Ectodermal cell (in vitro differentiated cells): ENCODE measurements around the gene TMEM150B.
A peak's percentile ranks its signal among the peaks of the same experiment; 100 is the strongest.
"Not testable (repeated sequence)": the region's sequence is repeated elsewhere in the genome, so short reads cannot be mapped to it uniquely, and the experiment has no call there.

ENCODE experiments used
- H3K27ac ChIP-seq: 2 replicates; pipeline ENCODE4 v1.7.0; 2013; ENCODE audit warnings: mild to moderate bottlenecking, low read depth, low read length; ENCODE audit not compliant: insufficient read depth, poor library complexity, severe bottlenecking
- H3K27me3 ChIP-seq: 2 replicates; pipeline ENCODE4 v1.7.0; 2013; ENCODE audit warnings: mild to moderate bottlenecking, low read length; ENCODE audit not compliant: insufficient read depth, control insufficient read depth, poor library complexity, severe bottlenecking
- H3K36me3 ChIP-seq: one replicate; pipeline ENCODE4 v1.7.0; 2013; ENCODE audit warnings: low read length; ENCODE audit not compliant: control insufficient read depth, insufficient read depth
- H3K4me1 ChIP-seq: one replicate; pipeline ENCODE4 v1.7.0; 2013; ENCODE audit warnings: low read length; ENCODE audit not compliant: control insufficient read depth, insufficient read depth
- H3K4me3 ChIP-seq: 2 replicates; pipeline ENCODE4 v1.7.0; 2013; ENCODE audit warnings: low read depth, low read length, control low read depth; ENCODE audit not compliant: insufficient read depth
- H3K9me3 ChIP-seq: 2 replicates; pipeline ENCODE4 v1.7.0; 2013; ENCODE audit warnings: mild to moderate bottlenecking, low read length, moderate library complexity; ENCODE audit not compliant: control insufficient read depth
- WGBS, 2 experiments: methylation state at CpG; one replicate each; pipeline ENCODE4 v1.1.7; 2013; ENCODE audit warnings: missing lambda C conversion rate in 2 of 2; 5-methylcytosine and 5-hydroxymethylcytosine counted together

TMEM150B gene

GRCh38 chr19:55336101-55336500 lies 11.0 kb upstream of the TMEM150B start:
- no peak overlapping the region for H3K4me3 ChIP-seq
- no peak overlapping the region for H3K27ac ChIP-seq
- no peaks in the 10 kb centered on the region for H3K4me1 ChIP-seq
- H3K9me3 ChIP-seq = no peaks in the 10 kb centered on the region
- H3K36me3 ChIP-seq = no peaks in the 10 kb centered on the region
- H3K27me3 ChIP-seq = no peaks in the 10 kb centered on the region
- 92 to 96% methylated on average over 7 of the region's 7 CpGs for WGBS, 2 experiments

DNA sequence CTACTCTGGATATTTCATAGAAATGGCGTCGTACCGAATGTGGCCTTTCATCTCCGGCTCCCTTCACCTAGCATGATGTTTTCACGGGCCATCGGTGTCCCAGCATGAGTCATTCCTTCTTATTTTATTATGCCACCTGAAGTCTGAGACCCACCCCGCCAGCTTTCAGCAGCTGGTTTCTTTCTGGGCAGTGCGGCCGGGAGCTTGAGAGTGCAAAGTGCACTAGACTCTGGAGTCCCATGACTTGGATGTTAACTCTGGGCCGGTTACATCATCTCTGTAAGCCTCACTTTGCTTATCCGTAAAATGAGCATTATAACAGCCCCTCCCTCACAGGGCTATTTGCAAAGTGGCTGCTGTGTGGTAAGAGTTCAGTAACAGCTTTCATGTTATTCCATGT lies 8.7 kb upstream of the TMEM150B start:
- WGBS, 2 experiments = 89 to 90% methylated on average over 10 to 11 of the region's 11 CpGs
- H3K36me3 ChIP-seq = no peaks in the 10 kb centered on the region
- no peaks in the 10 kb centered on the region for H3K9me3 ChIP-seq
- no peak overlapping the region for H3K27ac ChIP-seq
- no peak overlapping the region for H3K4me3 ChIP-seq
- no peaks in the 10 kb centered on the region for H3K27me3 ChIP-seq
- no peaks in the 10 kb centered on the region for H3K4me1 ChIP-seq

GRCh38 chr19:55329791-55330190 lies 4.7 kb upstream of the TMEM150B start:
- not testable (repeated sequence) for H3K4me3 ChIP-seq, H3K27me3 ChIP-seq, H3K36me3 ChIP-seq, H3K4me1 ChIP-seq, H3K9me3 ChIP-seq, H3K27ac ChIP-seq
- 92 to 93% methylated on average over 5 to 6 of the region's 6 CpGs for WGBS, 2 experiments

DNA sequence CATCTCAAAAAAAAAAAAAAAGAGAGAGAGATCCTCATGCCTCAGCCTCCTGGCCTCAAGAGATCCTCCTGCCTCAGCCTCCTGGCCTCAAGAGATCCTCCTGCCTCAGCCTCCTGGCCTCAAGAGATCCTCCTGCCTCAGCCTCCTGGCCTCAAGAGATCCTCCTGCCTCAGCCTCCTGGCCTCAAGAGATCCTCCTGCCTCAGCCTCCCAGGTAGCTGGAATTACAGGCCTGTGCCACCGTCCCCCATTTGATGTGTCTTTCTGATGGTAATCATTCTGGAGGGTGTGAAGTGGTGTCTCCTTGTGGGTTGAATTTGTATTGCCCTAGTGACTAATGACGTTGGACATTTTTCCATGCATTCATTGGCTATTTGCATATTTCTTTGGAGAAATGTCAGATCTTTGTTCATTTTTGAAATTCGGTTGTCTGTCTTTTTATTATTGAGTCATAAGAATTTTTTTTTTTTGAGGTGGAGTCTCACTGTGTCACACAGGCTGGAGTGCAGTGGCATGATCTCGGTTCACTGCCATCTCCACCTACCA lies 3.7 kb upstream of the TMEM150B start:
- WGBS, 2 experiments = 90% methylated on average over 4 of the region's 4 CpGs
- H3K27me3 ChIP-seq, H3K36me3 ChIP-seq, H3K4me1 ChIP-seq, H3K9me3 ChIP-seq, H3K27ac ChIP-seq, H3K4me3 ChIP-seq: not testable (repeated sequence)

DNA sequence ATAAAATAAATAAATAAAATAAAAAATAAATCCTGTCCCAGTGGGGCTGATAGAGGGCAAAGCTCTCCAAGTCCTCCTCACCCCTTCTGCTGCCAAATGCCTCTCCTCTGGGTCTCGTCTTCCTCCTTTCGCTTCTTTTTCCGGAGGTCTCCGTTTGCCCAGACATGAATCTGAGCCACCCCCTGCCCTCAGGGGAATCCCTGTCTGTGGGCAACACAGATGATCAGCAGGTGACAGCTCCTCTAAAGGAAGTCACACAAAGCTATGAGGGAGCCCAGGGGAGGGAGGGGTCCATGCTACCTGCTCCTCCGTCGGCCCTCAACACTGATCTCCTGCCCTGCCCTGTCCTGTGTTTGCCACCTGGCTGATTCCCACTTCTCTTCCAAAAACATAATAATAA lies 479 bp downstream of the TMEM150B start:
- Histone ChIP-seq H3K4me1 (peaks cover 4% of the 10 kb centered on the region), H3K27me3 (no peaks in the 10 kb centered on the region), H3K36me3 (no peaks in the 10 kb centered on the region), H3K9me3 (no peaks in the 10 kb centered on the region), H3K4me3 (no peak overlapping the region), H3K27ac (no peak overlapping the region)
- WGBS, 2 experiments = 87 to 92% methylated on average over 6 of the region's 6 CpGs

DNA sequence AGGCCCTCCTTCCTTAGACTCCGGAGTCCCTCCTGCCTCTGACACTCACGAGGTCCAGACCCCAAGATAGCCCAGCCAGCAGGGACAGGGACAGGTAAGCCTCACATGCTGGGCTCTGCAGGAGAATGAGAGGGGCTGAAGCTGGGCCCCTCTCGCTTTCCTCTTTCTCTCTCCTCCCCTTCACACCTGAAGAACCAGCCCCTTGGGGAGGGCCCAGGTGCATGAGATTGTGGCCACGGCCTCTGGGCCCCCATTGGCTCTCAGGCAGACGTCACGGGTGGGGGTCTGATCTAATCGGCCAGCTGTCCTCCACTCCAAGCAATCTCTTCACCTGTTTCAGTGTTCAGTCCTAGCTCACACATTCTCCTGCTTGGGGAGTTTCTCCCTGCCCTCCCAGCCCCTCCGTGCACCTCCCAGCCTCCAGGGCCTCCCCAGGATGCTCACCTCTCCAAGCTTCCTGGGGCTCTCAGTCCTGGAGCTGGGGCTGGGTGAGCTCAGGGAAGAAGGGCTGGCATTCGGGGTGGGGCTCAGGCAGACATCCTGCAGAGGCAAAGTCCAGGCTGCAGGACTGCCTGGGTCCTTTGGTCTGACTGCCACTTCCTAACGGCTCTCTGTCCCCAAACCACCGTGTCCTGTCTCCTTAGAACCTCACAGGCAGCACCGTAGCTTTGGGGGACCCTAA lies 2.8 kb downstream of the TMEM150B start:
- Histone ChIP-seq H3K27me3 (no peaks in the 10 kb centered on the region), H3K27ac (no peak overlapping the region), H3K4me1 (peaks cover 4% of the 10 kb centered on the region), H3K36me3 (no peaks in the 10 kb centered on the region), H3K9me3 (no peaks in the 10 kb centered on the region), H3K4me3 (no peak overlapping the region)
- 77 to 81% methylated on average over 12 of the region's 12 CpGs for WGBS, 2 experiments

DNA sequence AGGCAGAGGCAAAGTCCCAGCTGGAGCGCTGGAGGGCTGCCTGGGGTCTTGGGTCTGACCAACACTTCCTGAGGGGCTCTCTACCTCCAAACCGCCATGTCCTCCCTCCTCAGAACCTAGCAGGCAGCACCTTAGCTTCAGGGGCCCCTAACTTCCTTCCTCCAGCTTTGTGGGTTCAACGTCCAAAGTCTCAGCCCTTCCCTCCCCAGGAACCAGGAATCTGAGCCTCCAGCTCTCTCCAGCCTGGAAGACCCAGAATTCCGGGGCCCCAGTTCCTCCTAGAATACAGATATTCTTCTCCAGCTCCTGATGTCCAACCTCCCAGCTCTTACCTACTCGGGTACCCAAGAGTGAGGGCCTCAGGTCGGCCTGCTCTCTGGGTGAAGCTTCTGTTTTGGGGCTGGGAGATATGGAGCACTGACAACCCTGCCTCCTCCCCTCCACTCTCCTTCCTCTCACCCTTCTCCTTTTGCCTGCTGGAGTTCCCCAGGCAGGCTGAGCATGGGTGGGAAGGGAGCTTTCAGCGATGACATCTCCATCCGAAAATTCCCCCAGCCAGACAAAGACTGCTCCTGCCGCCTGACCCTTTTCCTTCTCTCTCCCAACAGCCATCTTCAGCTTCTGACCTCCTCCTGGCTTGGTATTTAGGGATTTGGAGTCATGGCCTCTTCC lies 3.5 kb downstream of the TMEM150B start:
- 86 to 91% methylated on average over 9 of the region's 9 CpGs for WGBS, 2 experiments
- H3K9me3 ChIP-seq = no peaks in the 10 kb centered on the region
- peaks cover 4% of the 10 kb centered on the region for H3K4me1 ChIP-seq
- no peaks in the 10 kb centered on the region for H3K27me3 ChIP-seq
- H3K4me3 ChIP-seq = no peak overlapping the region
- no peak overlapping the region for H3K27ac ChIP-seq
- H3K36me3 ChIP-seq = no peaks in the 10 kb centered on the region

DNA sequence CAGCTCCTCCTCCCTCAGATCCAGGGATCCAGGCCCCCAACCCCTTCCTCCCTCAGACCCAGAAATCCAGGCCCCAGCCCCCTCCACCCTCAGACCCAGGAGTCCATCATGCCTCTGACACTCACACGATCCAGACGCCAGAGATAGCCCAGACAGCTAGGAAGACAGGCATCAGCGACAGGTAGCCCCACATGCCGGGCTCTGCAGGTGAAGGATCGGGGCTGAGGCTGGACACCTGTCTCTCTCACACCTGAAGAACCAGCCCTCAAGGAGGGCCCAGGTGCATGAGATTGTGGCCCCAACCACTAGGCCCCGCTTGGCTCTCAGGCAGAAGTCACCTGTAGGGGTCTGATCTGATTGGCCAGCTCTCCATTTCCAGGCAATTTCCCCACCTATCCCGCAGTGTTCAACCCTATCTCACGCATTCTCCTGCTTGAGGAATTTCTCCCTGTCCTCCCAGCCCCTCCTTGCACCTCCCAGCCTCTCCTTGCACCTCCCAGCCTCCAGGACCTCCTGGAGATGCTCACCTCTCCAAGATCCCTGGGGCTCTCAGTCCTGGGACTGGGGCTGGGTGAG lies 4.2 kb downstream of the TMEM150B start:
- Histone ChIP-seq H3K4me3 (no peak overlapping the region), H3K27me3 (no peaks in the 10 kb centered on the region), H3K4me1 (peaks cover 4% of the 10 kb centered on the region), H3K9me3 (no peaks in the 10 kb centered on the region), H3K36me3 (no peaks in the 10 kb centered on the region), H3K27ac (no peak overlapping the region)
- WGBS, 2 experiments = 92 to 93% methylated on average over 8 of the region's 8 CpGs

DNA sequence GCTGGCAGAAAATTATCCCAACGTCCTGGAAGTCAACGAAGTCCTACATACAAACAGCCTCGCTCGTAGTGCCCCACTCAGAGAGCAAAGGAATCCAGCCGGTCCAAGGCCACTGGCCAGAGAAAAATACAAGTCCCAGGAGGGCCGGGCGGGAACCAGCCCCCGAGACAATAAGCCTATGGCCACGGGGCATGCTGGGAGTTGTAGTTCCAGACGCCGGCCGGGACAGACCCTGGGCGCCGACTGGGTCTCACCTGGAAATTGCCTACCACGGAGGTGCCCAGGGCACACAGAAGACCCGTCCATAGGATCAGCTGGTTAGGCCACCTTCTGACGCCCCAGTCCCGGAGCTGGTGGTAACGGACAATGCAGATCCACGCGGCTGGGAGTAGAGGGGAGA lies 5.4 kb downstream of the TMEM150B start:
- WGBS, 2 experiments = 20 to 23% methylated on average over 21 of the region's 21 CpGs
- H3K36me3 ChIP-seq = no peaks in the 10 kb centered on the region

DNA sequence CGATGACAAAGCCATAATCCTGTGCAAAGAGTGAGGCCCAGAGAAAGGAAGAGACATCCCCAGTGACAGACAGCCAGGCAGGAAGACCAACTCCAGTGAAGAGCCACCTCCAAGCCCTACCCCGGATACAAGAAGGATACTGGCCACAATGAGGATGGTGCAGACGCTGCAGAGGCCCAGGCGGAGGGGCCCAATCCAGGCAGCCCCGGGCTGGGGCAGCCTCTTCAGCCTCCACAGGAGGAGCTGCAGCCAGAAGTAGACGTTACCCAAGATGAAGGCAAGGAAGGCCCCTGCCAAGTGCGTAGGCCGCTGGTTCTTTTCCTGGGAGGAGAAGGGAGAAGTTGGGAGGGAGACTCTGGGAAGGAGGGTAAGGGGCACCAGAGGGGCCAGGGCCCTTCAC lies 8.5 kb downstream of the TMEM150B start:
- Histone ChIP-seq H3K9me3 (no peaks in the 10 kb centered on the region), H3K27me3 (no peaks in the 10 kb centered on the region), H3K27ac (no peak overlapping the region), H3K36me3 (no peaks in the 10 kb centered on the region), H3K4me3 (no peak overlapping the region), H3K4me1 (peaks cover 4% of the 10 kb centered on the region)
- 87 to 91% methylated on average over 8 of the region's 8 CpGs for WGBS, 2 experiments

More for the DNA sequence above, 5.4 kb downstream of the TMEM150B start:
- H3K27ac ChIP-seq = no peak overlapping the region
- no peaks in the 10 kb centered on the region for H3K9me3 ChIP-seq
- H3K27me3 ChIP-seq = no peaks in the 10 kb centered on the region
- H3K4me3 ChIP-seq = peak overlapping the region; percentile 32
- peaks cover 4% of the 10 kb centered on the region for H3K4me1 ChIP-seq
